K562 (cell line): ENCODE results near the gene ALKBH2. TPM values are rescaled to one million over a fixed set of nuclear protein-coding genes. Genes with fewer than 3 reads are reported as not detected.

Experiments used
- BHLHE40 ChIP-seq: IDR thresholded peaks from 2 replicates; pipeline ENCODE4 v1.6.1; 2011; ENCODE audit warnings: low read length, improper control_type of control experiment
- CBX8 ChIP-seq: fragments of 200-600 bp; sonication (generic); IDR thresholded peaks from 2 replicates; pipeline ENCODE4 v1.6.1; 2012; ENCODE audit warnings: borderline replicate concordance, mixed run types, low read depth, mild to moderate bottlenecking, moderate library complexity, mixed read lengths, low read length, control low read depth, inconsistent platforms; ENCODE audit not compliant: poor library complexity, severe bottlenecking; ENCODE audit errors: extremely low read depth
- DACH1 ChIP-seq: fragments of 450-650 bp; IDR thresholded peaks from 2 replicates; pipeline ENCODE4 v1.6.1; 2018; ENCODE audit not compliant: partially characterized antibody
- DNMT1 ChIP-seq: fragments of 450-650 bp; IDR thresholded peaks from 2 replicates; pipeline ENCODE4 v1.6.1; 2016; ENCODE audit warnings: antibody characterized with exemption, mild to moderate bottlenecking
- FIP1L1 ChIP-seq: fragments of 200-400 bp; formaldehyde crosslinking; IDR thresholded peaks from 2 replicates; pipeline ENCODE4 v1.6.1; 2018; ENCODE audit warnings: mild to moderate bottlenecking, low read depth, low read length; ENCODE audit not compliant: poor library complexity, severe bottlenecking
- JUND ChIP-seq, 2 experiments: IDR thresholded peaks; 2 replicates in 1 of 2; 3 replicates in 1 of 2; pipeline ENCODE4 v1.6.1; 2011; ENCODE audit warnings: borderline replicate concordance in 2 of 2, low read depth in 2 of 2, low read length in 2 of 2, improper control_type of control experiment in 1 of 2, missing biosample characterization in 1 of 2, missing genetic modification characterization in 1 of 2, missing genetic modification reagents in 1 of 2
- LARP7 ChIP-seq: fragments of 450-650 bp; IDR thresholded peaks from 2 replicates; pipeline ENCODE4 v1.6.1; 2016
- MYC ChIP-seq, 2 experiments: fragments of 250-450 bp in 1 of 2; sonication (Bioruptor Pico) in 1 of 2; IDR thresholded peaks; 2 replicates each; pipeline versions ENCODE4 v1.5.1 to v1.6.1; 2012 to 2021; ENCODE audit warnings: low read depth in 2 of 2, borderline replicate concordance in 1 of 2, improper control_type of control experiment in 1 of 2, low read length in 1 of 2, mild to moderate bottlenecking in 1 of 2, moderate library complexity in 1 of 2
- RBM25 ChIP-seq: fragments of 200-400 bp; formaldehyde crosslinking; IDR thresholded peaks from 2 replicates; pipeline ENCODE4 v1.6.1; 2018; ENCODE audit warnings: low read length, low read depth, moderate library complexity; ENCODE audit not compliant: severe bottlenecking
- RUNX1 ChIP-seq: sonication (generic); IDR thresholded peaks from 2 replicates; pipeline ENCODE4 v1.6.1; 2016; ENCODE audit warnings: antibody characterized with exemption, low read depth
- SIRT6 ChIP-seq: IDR thresholded peaks from one replicate; pipeline ENCODE4 v1.6.1; 2012; ENCODE audit warnings: low read depth, mild to moderate bottlenecking, control low read depth, inconsistent platforms, low read length, moderate library complexity
- ZC3H11A ChIP-seq: IDR thresholded peaks from 2 replicates; pipeline ENCODE4 v1.6.1; 2012; ENCODE audit warnings: low read depth, low read length, improper control_type of control experiment
- ZC3H4 ChIP-seq: sonication (generic); formaldehyde crosslinking; IDR thresholded peaks from 2 replicates; pipeline ENCODE4 v1.9.0; 2021; ENCODE audit warnings: missing genetic modification reagents, borderline replicate concordance
- ZKSCAN3 ChIP-seq: fragments of 250-450 bp; sonication (Bioruptor Pico); IDR thresholded peaks from 2 replicates; pipeline ENCODE4 v1.4.0; 2020
- ZKSCAN8 ChIP-seq: fragments of 200-800 bp; sonication (Bioruptor generic); IDR thresholded peaks from 2 replicates; pipeline ENCODE4 v1.6.1; 2016; ENCODE audit warnings: missing genetic modification characterization, missing compliant biosample characterization
- ZNF134 ChIP-seq: fragments of 250-450 bp; sonication (Bioruptor Pico); conservative IDR thresholded peaks from 2 replicates; pipeline ENCODE4 v1.4.0; 2020
- ZNF239 ChIP-seq: fragments of 250-450 bp; sonication (Bioruptor Pico); IDR thresholded peaks from 2 replicates; pipeline ENCODE4 v1.4.0; 2020; ENCODE audit warnings: mild to moderate bottlenecking
- ZNF589 ChIP-seq: fragments of 200-800 bp; sonication (Bioruptor generic); IDR thresholded peaks from 2 replicates; pipeline ENCODE4 v1.6.1; 2016; ENCODE audit warnings: low read depth, missing genetic modification characterization, missing compliant biosample characterization
- ZNF699 ChIP-seq: fragments of 250-450 bp; sonication (Bioruptor Pico); IDR thresholded peaks from 2 replicates; pipeline ENCODE4 v1.8.0; 2021; ENCODE audit warnings: mild to moderate bottlenecking, moderate library complexity; ENCODE audit not compliant: insufficient replicate concordance
- ZNF785 ChIP-seq: fragments of 250-450 bp; sonication (Bioruptor Pico); IDR thresholded peaks from 2 replicates; pipeline ENCODE4 v1.4.0; 2020; ENCODE audit warnings: mild to moderate bottlenecking
- polyA plus RNA-seq, 8 experiments: library from polyadenylated mRNA; depleted of rRNA in 4 of 8; stranded (reverse) in 5 of 8; unstranded in 3 of 8; fragments of >200 nt; fragmentation: Nextera tagmentation in 2 of 8; fragmentation: Illumina TruSeq in 1 of 8; extraction: Ambion mirVana in 2 of 8; extraction: Trizol in 1 of 8; gene quantifications; 2 replicates each; pipeline versions ENCODE4 v1.2.1 to v1.2.3, GENCODE V29; 2011 to 2014; ENCODE audit warnings: inconsistent platforms in 1 of 8, missing spikeins in 1 of 8
- total RNA-seq, 7 experiments: library from RNA; depleted of rRNA in 6 of 7; stranded (reverse); fragments of >200 nt in 6 of 7; fragmentation: Illumina TruSeq in 2 of 7; extraction: Trizol in 2 of 7; gene quantifications; 2 replicates each; pipeline versions ENCODE4 v1.2.1 to v1.2.3, GENCODE V29; 2011 to 2021; ENCODE audit warnings: low replicate concordance in 1 of 7
- TF ChIP-seq, protein P1 (sequence below): fragments of 250-450 bp; sonication (Bioruptor Pico); IDR thresholded peaks from 2 replicates; pipeline ENCODE4 v1.9.0; 2021; ENCODE audit warnings: mild to moderate bottlenecking
- TF ChIP-seq, protein P2 (sequence below), 2 experiments: IDR thresholded peaks in 1 of 2; conservative IDR thresholded peaks in 1 of 2; 2 replicates each; pipeline ENCODE4 v1.6.1; 2016; ENCODE audit warnings: low read depth in 2 of 2, mild to moderate bottlenecking in 1 of 2, missing compliant biosample characterization in 1 of 2, missing genetic modification characterization in 1 of 2, moderate library complexity in 1 of 2

Gene ALKBH2
- total and polyA plus RNA-seq, 9 of the 15 experiments (the other 6 are each of a cell fraction or from before 2014, with no cell fraction given), result 5.9 to 56.1 (median 41.9) TPM

DNA sequence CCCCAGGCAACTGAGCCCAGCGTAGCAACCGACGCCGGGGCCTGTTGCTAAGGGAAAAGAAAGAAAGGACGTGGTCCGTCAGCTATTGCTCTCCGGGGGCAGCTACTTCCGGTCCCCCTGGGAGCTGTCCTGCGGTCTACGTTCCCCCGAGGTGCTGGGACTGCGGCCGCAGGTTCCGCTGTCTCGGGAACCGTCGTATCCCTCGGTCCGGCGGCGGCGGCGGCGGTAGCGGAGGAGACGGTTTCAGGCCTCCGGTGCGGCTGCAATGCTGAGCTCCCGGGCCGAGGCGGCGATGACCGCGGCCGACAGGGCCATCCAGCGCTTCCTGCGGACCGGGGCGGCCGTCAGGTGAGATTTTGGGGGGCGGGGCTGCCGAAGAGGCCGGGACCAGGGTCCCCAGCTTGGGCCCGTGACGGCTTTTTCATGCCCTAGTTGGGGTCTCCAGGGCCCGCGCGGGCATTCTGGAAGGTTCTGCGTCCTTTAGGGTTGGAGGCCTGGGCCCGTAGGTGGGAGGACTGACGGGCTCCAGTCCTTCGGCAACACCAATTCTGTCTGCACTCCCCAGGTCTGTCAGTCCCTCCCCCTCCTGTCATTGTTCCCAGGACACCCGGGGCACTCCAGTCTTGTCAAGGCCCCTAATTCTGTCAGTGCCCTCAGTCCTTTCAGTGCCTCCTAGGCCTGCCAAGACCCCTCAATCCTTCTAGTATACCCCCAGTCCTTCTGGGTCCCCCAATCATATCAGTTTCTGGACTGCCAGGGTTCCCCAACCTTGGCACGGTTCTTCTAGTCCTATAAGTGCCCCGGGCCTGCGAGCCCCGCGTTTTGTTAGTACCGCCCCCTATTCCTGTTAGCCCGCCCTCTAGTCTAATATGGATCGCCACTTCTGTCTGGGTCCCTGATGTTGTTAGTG lies 40.6 kb downstream of the ALKBH2 start, which contains the start of gene USP30 (continued):
- TF ChIP-seq JUND (IDR thresholded peaks at IDR 0.05; ENCODE audit: borderline replicate concordance, low read depth, low read length) (peak; percentile 61), JUND (tag; IDR thresholded peaks at IDR 0.05; ENCODE audit: borderline replicate concordance, low read depth, low read length) (peak; percentile 41; the same call in 1 of the 3 replicates), MYC (IDR thresholded peaks at IDR 0.05; ENCODE audit: low read depth, low read length) (no peak; the same call in 1 of the 2 replicates), MYC (CRISPR knock-in tag; IDR thresholded peaks at IDR 0.05; ENCODE audit: borderline replicate concordance, low read depth) (no peak), LARP7 (no peak), DACH1 (no peak), ZNF589 (CRISPR knock-in tag) (no peak), CBX8 (no peak), ZNF699 (CRISPR knock-in tag) (no peak), ZC3H11A (peak; percentile 86), RUNX1 (peak; percentile 62; the same call in 1 of the 2 replicates), ZNF134 (CRISPR knock-in tag) (no peak), SIRT6 (no peak), DNMT1 (no peak), ZKSCAN3 (CRISPR knock-in tag) (no peak), BHLHE40 (peak; percentile 41; the same call in 1 of the 2 replicates), FIP1L1 (peak; percentile 75), ZNF239 (no peak), ZC3H4 (CRISPR knock-in tag) (no peak), RBM25 (no peak), ZNF785 (no peak), ZKSCAN8 (no peak)
- TF ChIP-seq, protein P1, sequence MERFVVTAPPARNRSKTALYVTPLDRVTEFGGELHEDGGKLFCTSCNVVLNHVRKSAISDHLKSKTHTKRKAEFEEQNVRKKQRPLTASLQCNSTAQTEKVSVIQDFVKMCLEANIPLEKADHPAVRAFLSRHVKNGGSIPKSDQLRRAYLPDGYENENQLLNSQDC (CRISPR knock-in tag), result peak; percentile 96; the same call in 1 of the 2 replicates
- TF ChIP-seq, protein P2, sequence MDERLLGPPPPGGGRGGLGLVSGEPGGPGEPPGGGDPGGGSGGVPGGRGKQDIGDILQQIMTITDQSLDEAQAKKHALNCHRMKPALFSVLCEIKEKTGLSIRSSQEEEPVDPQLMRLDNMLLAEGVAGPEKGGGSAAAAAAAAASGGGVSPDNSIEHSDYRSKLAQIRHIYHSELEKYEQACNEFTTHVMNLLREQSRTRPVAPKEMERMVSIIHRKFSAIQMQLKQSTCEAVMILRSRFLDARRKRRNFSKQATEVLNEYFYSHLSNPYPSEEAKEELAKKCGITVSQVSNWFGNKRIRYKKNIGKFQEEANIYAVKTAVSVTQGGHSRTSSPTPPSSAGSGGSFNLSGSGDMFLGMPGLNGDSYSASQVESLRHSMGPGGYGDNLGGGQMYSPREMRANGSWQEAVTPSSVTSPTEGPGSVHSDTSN (CRISPR knock-in tag; IDR thresholded peaks at IDR 0.05; ENCODE audit: low read depth), result no peak
- TF ChIP-seq, protein P2 (tag; conservative IDR thresholded peaks at IDR 0.05; ENCODE audit: low read depth), result no peak
